GM18526 (cell line): ENCODE data around the gene SMG7.

Experiments
- POLR2A ChIP-seq: IDR thresholded peaks from 3 replicates; pipeline ENCODE4 v1.6.1; 2011; ENCODE audit not compliant: insufficient read length; ENCODE audit errors: extremely low read depth

Gene SMG7

DNA sequence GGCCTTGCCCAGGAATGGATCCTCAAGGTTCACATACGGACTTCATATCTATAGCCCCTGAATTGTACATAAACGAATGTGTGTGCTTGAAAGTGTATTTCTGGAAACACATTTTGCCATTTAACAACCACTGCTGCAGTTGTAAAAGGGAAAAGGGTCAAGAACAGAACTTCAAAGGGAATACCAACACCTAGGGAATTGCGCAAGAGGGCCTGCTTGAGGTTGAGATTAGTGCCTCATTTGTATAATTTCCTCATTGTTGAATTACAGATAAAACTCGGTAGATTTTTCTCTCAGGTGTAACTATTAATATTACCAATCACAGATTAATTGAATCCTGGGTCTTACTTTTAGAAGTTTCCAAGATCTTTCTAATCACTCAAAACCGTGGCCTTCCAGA lies 111.8 kb downstream of the SMG7 start:
- TF ChIP-seq POLR2A = no peak

- TF ChIP-seq POLR2A = no peak
These were observed 112.7 kb downstream of the SMG7 start for GRCh38 chr1:183585038-183585437.

DNA sequence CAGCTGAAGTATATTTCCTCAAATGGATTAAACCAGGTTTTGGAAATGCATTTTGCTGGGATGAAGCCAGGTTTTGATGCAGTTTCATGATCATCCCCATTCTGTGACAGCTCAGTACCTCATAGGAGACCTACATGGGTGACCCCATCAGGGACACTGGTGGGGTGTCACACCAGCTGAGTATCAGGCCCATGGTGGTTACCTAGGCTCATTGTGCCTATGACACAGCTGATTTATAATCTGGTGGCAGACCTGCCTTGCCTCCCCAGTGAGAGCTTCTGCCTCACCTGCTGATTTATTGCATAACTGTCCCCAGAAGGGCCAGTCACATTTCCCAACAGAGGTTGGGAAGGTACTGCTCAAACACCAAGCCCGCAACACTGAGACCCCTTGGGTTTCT lies 114.2 kb downstream of the SMG7 start:
- no peak for TF ChIP-seq POLR2A

- no peak for TF ChIP-seq POLR2A
These were observed 114.6 kb downstream of the SMG7 start for GRCh38 chr1:183586926-183587325.

DNA sequence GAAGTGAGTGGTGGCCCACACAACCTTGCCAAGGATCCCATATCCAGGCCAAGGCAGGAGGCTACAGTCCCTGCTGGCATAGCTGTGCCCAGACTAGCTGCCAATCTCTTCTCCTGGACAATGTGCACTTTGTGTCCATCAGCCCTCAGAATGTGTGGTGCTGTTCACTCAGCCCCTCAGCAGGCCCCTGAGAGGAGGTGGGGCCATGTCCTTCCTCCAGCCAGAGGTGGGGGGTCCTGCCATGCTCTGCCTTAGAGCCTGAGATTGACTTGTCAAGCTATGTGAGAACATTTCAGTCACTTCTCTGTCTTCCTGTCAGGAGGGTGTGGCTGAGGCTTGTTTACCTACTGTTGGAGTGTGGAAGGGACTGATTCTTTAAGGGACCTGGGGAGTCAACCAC lies 116.5 kb downstream of the SMG7 start:
- no peak for TF ChIP-seq POLR2A

DNA sequence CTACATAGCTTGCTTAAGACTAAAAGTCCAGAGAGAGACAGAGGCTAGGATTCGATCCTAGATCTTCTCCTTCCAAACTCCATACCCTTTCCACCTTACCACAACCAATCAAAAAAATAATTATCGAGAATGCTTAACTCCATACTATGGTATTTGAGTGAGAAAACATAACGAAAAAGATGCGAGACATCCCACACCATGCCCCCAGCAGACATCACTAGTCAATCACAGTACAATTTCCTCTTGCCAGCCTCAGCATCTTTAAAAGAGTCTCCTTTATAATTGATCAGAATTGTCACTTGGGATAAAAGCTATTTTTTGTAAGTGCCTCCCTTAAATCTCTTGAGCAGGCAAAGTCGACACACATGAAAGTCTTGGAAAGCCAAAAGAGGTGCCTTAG lies 117.1 kb downstream of the SMG7 start:
- no peak for TF ChIP-seq POLR2A

GRCh38 chr1:183589874-183590243 lies 117.6 kb downstream of the SMG7 start:
- peak; percentile 14 for TF ChIP-seq POLR2A

DNA sequence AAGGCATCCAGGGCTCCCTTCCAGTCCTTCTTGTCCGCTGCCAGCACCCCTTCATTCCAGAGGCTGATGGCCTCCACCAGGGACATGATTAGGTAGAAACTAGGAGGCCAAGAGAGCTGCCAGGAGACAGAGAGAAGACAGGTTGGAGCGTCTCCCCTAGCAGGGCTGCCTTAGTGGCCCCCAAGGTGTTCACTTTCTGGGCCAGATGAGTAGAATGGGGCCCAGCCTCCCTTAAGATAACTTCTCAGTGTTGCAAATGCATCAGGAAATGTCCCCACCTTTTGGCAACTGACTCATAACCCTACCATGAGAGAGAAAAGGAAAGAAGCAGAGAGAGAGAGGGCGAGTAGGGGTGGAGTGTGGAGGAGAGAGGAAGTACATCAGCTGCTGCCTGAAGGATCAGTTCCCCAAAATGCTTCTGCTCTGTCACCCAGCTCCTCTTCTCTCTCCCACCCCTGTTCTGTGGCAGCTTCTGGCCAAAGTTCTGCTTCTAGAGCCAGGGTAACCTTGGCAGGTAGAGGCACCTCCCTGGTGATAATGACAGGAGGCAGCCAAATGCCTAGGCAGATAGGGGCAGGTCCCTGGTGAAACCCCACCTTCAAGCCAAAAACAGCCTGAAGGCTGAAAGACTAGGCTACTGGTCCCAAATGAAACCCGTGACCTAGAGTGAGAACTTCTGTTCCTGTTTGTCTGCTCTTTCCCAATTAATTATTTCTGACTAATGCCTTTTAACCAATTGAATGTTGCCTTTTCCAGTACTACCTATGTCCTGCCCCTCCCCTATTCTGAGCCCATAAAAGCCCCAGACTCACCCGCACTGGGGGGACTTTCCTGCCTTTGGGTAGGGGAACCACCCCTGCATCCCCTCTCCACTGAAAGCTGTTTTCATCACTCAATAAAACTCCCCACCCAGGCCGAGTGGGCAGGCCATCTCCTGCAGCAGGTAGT lies 118.2 kb downstream of the SMG7 start, which contains the start of gene NCF2:
TSS of gene NCF2 (minus strand) at position 216 of the 948 bp plus-strand sequence. CDS start at position 86, 130 bp downstream.
- TF ChIP-seq POLR2A = peak; percentile 1

DNA sequence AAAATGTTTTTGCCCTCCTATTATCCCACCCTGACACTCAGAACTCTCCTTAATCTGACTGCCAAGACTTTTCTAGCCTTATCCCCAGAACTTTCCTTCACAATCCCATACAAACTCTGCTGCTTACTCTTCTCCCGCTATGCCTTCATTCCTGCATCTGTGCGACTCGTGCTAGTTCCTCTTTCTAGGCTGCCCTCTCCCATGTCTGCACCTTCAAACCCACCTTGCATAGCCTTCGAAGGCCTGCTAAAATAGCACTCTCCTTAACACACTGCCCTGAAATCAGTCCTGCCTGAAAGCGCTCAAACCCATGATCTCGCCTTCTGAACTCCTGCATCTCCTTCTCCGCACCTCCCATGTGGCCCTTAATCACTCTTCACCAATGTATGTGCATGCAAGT lies 120.4 kb downstream of the SMG7 start:
- no peak for TF ChIP-seq POLR2A

- no peak for TF ChIP-seq POLR2A
These were observed 121.1 kb downstream of the SMG7 start for GRCh38 chr1:183593356-183593755.

DNA sequence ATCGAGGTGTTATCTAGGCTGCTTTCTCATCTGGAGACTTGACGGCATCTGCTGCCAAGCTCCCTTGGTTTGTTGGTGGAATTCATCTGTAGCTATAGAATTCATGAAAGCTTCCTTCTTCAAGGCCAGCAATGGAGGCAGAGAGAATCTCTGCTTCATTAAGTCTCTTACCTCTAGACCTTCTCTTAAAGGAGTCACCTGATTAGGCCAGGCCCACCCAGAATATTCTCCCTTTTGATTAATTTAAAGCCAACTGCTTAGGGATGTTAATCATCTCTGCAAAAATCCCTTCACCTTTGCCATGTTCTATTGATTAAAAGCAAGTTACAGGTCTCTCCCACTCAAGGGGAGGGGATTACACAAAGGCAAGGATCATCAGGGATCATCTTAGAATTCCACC lies 123.2 kb downstream of the SMG7 start:
- no peak for TF ChIP-seq POLR2A

GRCh38 chr1:183596500-183596899 lies 124.2 kb downstream of the SMG7 start:
- no peak for TF ChIP-seq POLR2A

- TF ChIP-seq POLR2A = no peak
These were observed 125.5 kb downstream of the SMG7 start for GRCh38 chr1:183597656-183598347.

DNA sequence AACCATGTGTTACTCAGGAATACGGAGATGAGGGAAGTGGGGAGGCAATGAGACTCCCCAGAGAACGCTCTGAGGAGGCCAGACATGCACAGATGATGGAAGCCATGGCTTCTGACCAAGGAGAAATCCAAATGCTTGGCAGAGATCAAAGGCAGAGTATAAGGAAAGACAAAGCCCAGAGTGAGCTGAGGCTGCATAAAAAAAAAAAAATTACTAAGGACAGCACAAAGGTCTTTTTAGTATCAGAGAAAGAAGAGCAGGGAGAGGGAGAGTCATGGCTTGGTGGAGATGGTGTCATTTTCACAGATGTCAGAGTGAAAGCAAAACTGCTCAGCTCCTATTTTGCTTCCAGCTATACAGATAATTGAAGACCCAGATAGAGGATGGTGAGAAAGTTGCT lies 126.1 kb downstream of the SMG7 start:
- no peak for TF ChIP-seq POLR2A

DNA sequence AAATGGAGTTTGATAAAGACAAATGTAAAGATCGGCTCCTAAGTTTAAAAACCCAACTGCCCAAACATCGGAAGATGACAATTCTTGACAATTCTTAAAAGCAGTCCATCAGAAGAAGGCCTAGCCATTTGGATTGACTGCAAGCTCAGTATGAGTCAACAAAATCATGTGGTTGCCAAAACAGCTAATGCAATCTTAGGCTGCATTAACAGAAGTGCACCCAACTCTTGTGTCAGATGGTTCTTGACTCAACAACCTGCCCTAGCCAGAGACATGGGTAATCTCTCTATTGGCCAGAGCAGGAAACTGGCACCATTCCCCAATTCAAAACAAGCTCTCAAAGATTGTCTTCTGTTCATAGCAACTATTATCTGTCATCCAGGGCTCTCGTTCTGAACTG lies 127.8 kb downstream of the SMG7 start:
- TF ChIP-seq POLR2A = no peak

DNA sequence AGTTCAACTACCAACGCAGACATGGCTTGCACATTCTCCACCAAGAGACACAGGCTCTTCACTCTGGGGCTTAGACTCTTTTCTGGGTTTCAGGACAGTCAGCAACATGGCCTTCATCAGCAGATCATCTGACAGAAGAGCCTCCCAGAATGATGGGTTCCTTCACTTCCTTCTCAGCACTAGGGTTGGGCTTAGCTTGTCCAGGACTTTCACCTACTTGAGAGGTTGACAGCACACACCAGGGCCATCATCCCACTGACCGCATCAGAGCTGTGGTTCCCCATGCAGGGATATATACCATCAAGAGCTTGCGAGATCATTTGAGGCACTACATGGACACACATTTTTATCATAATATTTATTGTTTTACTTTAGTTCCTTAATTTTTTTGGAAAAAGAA lies 128.3 kb downstream of the SMG7 start:
- no peak for TF ChIP-seq POLR2A
